AG04449 (cell line): Measurements from ENCODE around the gene GBP1.
"Not testable (repeated sequence)": the region's sequence is repeated elsewhere in the genome, so short reads cannot be mapped to it uniquely, and the experiment has no call there.

Experiments used
- CTCF ChIA-PET: fragments of 350-600 bp; formaldehyde crosslinking; extraction: SDS; loops from one replicate; lab custom pipeline; 2021; ENCODE audit warnings: antibody characterized with exemption; lab: Yijun Ruan, JAX
- POLR2A ChIA-PET: fragments of 400-600, 350-600 bp; formaldehyde crosslinking; extraction: SDS; loops from one replicate; lab custom pipeline; 2020; ENCODE audit warnings: antibody characterized with exemption, inconsistent platforms; lab: Yijun Ruan, JAX
- DNase-seq: peaks from one replicate; pipeline ENCODE4 v3.0.0-alpha.2; 2010; ENCODE audit warnings: low read depth, low spot score
- H3K4me3 ChIP-seq: 2 replicates; pipeline ENCODE4 v1.5.1; 2011; ENCODE audit warnings: low read depth, mild to moderate bottlenecking, control low read depth, low read length
- CTCF ChIP-seq: IDR thresholded peaks from one replicate; pipeline ENCODE4 v1.5.1; 2011; ENCODE audit warnings: mild to moderate bottlenecking, moderate library complexity, low read length, control low read depth, inconsistent platforms; ENCODE audit not compliant: insufficient read depth; ENCODE audit errors: missing control alignments

GBP1 gene

GRCh38 chr1:89047734-89048133 is 17.3 kb downstream of the GBP1 start:
- POLR2A ChIA-PET, result no interaction called here
- no peak overlapping the region for H3K4me3 ChIP-seq
- TF ChIP-seq CTCF, result no peak
- CTCF ChIA-PET, result no interaction called here
- no peak for DNase-seq

GRCh38 chr1:89046318-89047183 is 18.5 kb downstream of the GBP1 start:
- H3K4me3 ChIP-seq, DNase-seq, POLR2A ChIA-PET, CTCF ChIA-PET: not testable (repeated sequence)

GRCh38 chr1:89044970-89045721 is 19.9 kb downstream of the GBP1 start:
- H3K4me3 ChIP-seq, result no peak overlapping the region
- no peak for TF ChIP-seq CTCF
- DNase-seq, result no peak
- ChIA-PET POLR2A (no interaction called here), CTCF (no interaction called here)

GRCh38 chr1:89043940-89044339 is 21.1 kb downstream of the GBP1 start:
- DNase-seq, result no peak
- H3K4me3 ChIP-seq, result no peak overlapping the region
- no peak for TF ChIP-seq CTCF
- CTCF ChIA-PET, result no interaction called here
- POLR2A ChIA-PET, result interaction anchor here (0.6 kb wide), 1 partner anchor 119 kb away, joined by 3 read pairs; no protein-coding TSS in a partner anchor

GRCh38 chr1:89042491-89042890 is 22.5 kb downstream of the GBP1 start:
- no peak for DNase-seq
- no peak for TF ChIP-seq CTCF
- no peak overlapping the region for H3K4me3 ChIP-seq
- POLR2A ChIA-PET, result no interaction called here
- CTCF ChIA-PET, result no interaction called here

GRCh38 chr1:89041721-89042120 is 23.3 kb downstream of the GBP1 start:
- no peak for DNase-seq
- CTCF ChIA-PET, result interaction anchor here (1.2 kb wide), 1 partner anchor 58 kb away, joined by 3 read pairs; no protein-coding TSS in a partner anchor
- POLR2A ChIA-PET, result interaction anchor here (1.1 kb wide), 1 partner anchor 20 kb away, joined by 5 read pairs; no protein-coding TSS in a partner anchor
- TF ChIP-seq CTCF, result no peak
- no peak overlapping the region for H3K4me3 ChIP-seq
